ENCODE measurements around the gene GPR17.

GPR17 gene

DNA sequence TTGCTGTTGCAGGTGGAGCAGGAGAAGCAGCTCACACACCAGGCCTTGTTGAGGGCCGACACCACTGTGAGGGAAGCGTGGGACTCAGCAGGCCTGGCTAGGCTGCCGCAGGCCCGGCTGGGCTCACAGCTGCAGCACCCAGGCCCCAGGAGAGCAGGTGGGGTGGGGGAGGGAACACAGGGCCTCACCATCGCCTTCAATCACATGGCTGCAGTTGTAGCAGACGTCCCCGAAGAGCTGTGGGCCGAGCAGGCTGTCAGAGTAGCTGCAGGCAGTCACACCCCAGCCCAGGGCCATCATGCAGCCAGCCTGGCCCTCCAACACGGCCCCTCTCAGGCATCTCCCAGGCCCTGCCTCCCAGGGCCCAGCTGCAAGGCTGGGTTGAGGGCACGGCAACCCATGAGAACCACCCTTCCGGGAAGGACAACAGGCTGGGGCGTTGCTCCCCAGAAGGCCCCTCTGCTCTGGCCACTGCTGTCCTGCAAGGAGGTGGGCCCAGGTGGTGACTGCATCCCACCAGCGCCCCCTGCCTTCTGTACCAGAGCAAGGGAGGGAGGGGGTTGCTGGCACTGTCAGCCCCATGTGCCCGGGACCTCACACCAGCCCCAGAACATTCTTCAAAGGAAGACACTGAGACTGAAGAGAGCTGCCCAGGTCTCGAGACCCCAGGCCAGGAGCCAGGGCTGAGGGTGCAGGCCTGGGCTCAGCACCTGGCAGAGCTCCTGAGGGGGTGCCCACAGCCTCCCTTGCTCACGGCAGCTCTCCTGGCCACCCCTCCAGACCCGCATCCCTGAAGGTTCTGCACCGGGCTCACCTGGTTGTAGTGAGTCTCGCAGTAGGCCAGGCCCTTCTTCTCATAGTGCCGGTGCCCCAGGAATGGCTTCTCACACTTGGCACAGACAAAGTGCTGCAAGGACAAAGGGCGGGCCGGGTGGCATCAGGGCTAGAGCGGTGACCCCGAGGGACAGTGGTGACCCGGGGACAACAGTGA, 5.6 kb upstream of the GPR17 start:
- ATAC-seq, result peak; percentile 8; the same call in 2 of the 3 replicates

DNA sequence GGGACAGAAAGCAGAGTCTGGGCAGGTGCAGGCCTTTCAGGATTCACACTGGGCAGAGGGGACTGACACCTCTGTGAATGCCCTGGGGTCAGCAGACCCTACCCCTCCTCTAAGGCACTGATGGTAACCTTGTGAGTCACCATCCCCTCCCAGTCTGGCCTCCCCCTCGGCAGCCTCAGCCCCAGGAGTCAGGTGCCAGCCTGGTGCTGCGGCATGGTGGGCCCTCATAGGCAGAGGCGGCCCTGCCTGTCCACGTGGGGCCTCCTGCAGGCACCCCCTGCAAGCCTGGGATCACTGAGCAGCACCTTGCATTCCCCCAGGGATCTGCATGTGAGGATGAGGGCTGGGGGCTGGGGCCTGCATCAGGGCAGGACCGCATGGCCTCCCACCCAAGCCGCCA, 4.8 kb upstream of the GPR17 start:
- no peak for ATAC-seq
- TF ChIP-seq CSDC2 (CRISPR knock-in tag; IDR thresholded peaks at IDR 0.05) (no peak), ZC3H10 (CRISPR knock-in tag; IDR thresholded peaks at IDR 0.05) (no peak)
- TF ChIP-seq, protein P1, sequence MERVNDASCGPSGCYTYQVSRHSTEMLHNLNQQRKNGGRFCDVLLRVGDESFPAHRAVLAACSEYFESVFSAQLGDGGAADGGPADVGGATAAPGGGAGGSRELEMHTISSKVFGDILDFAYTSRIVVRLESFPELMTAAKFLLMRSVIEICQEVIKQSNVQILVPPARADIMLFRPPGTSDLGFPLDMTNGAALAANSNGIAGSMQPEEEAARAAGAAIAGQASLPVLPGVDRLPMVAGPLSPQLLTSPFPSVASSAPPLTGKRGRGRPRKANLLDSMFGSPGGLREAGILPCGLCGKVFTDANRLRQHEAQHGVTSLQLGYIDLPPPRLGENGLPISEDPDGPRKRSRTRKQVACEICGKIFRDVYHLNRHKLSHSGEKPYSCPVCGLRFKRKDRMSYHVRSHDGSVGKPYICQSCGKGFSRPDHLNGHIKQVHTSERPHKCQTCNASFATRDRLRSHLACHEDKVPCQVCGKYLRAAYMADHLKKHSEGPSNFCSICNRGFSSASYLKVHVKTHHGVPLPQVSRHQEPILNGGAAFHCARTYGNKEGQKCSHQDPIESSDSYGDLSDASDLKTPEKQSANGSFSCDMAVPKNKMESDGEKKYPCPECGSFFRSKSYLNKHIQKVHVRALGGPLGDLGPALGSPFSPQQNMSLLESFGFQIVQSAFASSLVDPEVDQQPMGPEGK (CRISPR knock-in tag; IDR thresholded peaks at IDR 0.05; ENCODE audit: borderline replicate concordance), result no peak
- TF ChIP-seq, protein P2, sequence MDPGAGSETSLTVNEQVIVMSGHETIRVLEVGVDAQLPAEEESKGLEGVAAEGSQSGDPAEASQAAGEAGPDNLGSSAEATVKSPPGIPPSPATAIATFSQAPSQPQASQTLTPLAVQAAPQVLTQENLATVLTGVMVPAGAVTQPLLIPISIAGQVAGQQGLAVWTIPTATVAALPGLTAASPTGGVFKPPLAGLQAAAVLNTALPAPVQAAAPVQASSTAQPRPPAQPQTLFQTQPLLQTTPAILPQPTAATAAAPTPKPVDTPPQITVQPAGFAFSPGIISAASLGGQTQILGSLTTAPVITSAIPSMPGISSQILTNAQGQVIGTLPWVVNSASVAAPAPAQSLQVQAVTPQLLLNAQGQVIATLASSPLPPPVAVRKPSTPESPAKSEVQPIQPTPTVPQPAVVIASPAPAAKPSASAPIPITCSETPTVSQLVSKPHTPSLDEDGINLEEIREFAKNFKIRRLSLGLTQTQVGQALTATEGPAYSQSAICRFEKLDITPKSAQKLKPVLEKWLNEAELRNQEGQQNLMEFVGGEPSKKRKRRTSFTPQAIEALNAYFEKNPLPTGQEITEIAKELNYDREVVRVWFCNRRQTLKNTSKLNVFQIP (CRISPR knock-in tag; IDR thresholded peaks at IDR 0.05; ENCODE audit: borderline replicate concordance, low read depth), result no peak
- TF ChIP-seq, protein P3, sequence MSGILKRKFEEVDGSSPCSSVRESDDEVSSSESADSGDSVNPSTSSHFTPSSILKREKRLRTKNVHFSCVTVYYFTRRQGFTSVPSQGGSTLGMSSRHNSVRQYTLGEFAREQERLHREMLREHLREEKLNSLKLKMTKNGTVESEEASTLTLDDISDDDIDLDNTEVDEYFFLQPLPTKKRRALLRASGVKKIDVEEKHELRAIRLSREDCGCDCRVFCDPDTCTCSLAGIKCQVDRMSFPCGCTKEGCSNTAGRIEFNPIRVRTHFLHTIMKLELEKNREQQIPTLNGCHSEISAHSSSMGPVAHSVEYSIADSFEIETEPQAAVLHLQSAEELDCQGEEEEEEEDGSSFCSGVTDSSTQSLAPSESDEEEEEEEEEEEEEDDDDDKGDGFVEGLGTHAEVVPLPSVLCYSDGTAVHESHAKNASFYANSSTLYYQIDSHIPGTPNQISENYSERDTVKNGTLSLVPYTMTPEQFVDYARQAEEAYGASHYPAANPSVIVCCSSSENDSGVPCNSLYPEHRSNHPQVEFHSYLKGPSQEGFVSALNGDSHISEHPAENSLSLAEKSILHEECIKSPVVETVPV (CRISPR knock-in tag; IDR thresholded peaks at IDR 0.05), result no peak

More for the DNA sequence above, 5.6 kb upstream of the GPR17 start:
- no peak for TF ChIP-seq PPARA (CRISPR knock-in tag; IDR thresholded peaks at IDR 0.05; ENCODE audit: borderline replicate concordance)
- TF ChIP-seq BACH2 (CRISPR knock-in tag; IDR thresholded peaks at IDR 0.05; ENCODE audit: borderline replicate concordance), result no peak
- no peak for TF ChIP-seq ZNF565 (CRISPR knock-in tag; conservative IDR thresholded peaks at IDR 0.05; ENCODE audit: low read depth)
- TF ChIP-seq SNAI2 (CRISPR knock-in tag; IDR thresholded peaks at IDR 0.05), result no peak
- TF ChIP-seq, protein P1 (CRISPR knock-in tag; IDR thresholded peaks at IDR 0.05; ENCODE audit: borderline replicate concordance), result no peak
- TF ChIP-seq, protein P3 (CRISPR knock-in tag; IDR thresholded peaks at IDR 0.05), result no peak
- TF ChIP-seq, protein P4, sequence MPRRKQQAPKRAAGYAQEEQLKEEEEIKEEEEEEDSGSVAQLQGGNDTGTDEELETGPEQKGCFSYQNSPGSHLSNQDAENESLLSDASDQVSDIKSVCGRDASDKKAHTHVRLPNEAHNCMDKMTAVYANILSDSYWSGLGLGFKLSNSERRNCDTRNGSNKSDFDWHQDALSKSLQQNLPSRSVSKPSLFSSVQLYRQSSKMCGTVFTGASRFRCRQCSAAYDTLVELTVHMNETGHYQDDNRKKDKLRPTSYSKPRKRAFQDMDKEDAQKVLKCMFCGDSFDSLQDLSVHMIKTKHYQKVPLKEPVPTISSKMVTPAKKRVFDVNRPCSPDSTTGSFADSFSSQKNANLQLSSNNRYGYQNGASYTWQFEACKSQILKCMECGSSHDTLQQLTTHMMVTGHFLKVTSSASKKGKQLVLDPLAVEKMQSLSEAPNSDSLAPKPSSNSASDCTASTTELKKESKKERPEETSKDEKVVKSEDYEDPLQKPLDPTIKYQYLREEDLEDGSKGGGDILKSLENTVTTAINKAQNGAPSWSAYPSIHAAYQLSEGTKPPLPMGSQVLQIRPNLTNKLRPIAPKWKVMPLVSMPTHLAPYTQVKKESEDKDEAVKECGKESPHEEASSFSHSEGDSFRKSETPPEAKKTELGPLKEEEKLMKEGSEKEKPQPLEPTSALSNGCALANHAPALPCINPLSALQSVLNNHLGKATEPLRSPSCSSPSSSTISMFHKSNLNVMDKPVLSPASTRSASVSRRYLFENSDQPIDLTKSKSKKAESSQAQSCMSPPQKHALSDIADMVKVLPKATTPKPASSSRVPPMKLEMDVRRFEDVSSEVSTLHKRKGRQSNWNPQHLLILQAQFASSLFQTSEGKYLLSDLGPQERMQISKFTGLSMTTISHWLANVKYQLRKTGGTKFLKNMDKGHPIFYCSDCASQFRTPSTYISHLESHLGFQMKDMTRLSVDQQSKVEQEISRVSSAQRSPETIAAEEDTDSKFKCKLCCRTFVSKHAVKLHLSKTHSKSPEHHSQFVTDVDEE (CRISPR knock-in tag; IDR thresholded peaks at IDR 0.05), result no peak
- TF ChIP-seq ZNF8 (CRISPR knock-in tag; IDR thresholded peaks at IDR 0.05), result no peak
- no peak for TF ChIP-seq ZFP30 (CRISPR knock-in tag; IDR thresholded peaks at IDR 0.05)
- no peak for TF ChIP-seq ISL1 (CRISPR knock-in tag; IDR thresholded peaks at IDR 0.05)
- no peak for TF ChIP-seq ARNTL (CRISPR knock-in tag; IDR thresholded peaks at IDR 0.05; ENCODE audit: borderline replicate concordance, low read depth)
- no peak for TF ChIP-seq ZC3H10 (CRISPR knock-in tag; IDR thresholded peaks at IDR 0.05)
- no peak for TF ChIP-seq ZFP3 (CRISPR knock-in tag; IDR thresholded peaks at IDR 0.05)
- TF ChIP-seq TCF4 (CRISPR knock-in tag; IDR thresholded peaks at IDR 0.05; ENCODE audit: borderline replicate concordance), result no peak

Measured in SK-N-SH treated with all-trans-retinoic acid at 6 μM for 48 hours (cell line).